RWPE1 (cell line): ENCODE results near the gene KRT80.

ENCODE experiments used
- CTCF ChIA-PET: fragments of 350-600 bp; sonication (Branson Sonifier 250); formaldehyde crosslinking; extraction: SDS; loops from one replicate; lab custom pipeline; 2021; lab: Yijun Ruan, JAX
- POLR2A ChIA-PET: fragments of 400-600 bp; formaldehyde crosslinking; extraction: SDS; loops from one replicate; lab custom pipeline; 2020; ENCODE audit warnings: antibody characterized with exemption; ENCODE audit not compliant: low non-redundant PET; lab: Yijun Ruan, JAX
- DNase-seq: peaks from one replicate; pipeline ENCODE4 v3.0.0; 2012; ENCODE audit warnings: low spot score
- H3K27ac ChIP-seq: fragments of 450-650 bp; 2 replicates; pipeline ENCODE4 v1.5.1; 2017
- TF ChIP-seq, protein P1 (sequence below): fragments of 450-650 bp; conservative IDR thresholded peaks from 2 replicates; pipeline ENCODE4 v1.5.1; 2017; ENCODE audit warnings: low read depth, mild to moderate bottlenecking

KRT80 gene

DNA sequence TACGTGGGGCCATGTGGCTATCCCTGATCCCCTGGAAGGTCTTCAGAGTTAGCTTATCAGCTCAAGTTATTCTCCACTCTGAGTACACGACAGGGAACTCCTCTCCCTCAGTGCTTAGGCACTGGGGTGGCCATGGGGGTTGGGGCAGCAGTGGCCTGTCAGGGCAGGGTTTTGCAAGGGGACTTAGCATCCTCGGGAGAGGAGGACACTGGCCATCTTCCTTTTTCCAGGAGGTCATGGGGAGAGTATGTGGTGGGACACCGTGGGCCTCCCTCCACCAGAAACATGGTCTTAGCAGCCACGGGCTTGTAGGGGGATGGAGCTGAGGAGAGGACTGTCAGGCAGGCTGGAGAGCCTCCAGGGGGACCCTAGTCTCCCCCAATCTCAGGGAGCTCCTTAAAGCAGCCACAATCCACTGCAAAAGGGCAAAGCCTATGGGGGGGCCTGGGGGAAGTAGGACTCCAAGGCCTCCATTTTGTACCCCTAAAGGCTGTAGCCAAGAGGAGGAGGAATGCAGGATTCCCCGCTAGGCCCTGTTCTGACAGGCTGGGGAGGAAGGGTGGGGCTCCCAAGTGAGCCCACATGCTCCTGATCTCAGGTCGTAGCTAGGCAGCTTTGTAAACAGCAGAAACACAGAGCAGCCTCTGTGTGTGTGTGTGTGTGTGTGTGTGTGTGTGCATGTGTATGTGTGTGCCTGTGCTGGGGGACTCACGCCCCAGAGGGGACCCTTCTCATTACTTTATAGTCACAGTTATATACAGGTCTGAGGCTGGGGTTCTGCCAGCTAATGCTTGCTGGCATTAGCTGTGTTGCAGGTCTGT is 36.6 kb downstream of the KRT80 start:
- peak overlapping the region; percentile 100 for H3K27ac ChIP-seq
- TF ChIP-seq, protein P1, sequence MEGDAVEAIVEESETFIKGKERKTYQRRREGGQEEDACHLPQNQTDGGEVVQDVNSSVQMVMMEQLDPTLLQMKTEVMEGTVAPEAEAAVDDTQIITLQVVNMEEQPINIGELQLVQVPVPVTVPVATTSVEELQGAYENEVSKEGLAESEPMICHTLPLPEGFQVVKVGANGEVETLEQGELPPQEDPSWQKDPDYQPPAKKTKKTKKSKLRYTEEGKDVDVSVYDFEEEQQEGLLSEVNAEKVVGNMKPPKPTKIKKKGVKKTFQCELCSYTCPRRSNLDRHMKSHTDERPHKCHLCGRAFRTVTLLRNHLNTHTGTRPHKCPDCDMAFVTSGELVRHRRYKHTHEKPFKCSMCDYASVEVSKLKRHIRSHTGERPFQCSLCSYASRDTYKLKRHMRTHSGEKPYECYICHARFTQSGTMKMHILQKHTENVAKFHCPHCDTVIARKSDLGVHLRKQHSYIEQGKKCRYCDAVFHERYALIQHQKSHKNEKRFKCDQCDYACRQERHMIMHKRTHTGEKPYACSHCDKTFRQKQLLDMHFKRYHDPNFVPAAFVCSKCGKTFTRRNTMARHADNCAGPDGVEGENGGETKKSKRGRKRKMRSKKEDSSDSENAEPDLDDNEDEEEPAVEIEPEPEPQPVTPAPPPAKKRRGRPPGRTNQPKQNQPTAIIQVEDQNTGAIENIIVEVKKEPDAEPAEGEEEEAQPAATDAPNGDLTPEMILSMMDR: no peak
- DNase-seq: peak; percentile 84
- ChIA-PET POLR2A (interaction anchor here (0.5 to 0.7 kb wide), 3 partner anchors 83 to 725 kb away, joined by 3 to 4 read pairs (median 3); no protein-coding TSS in a partner anchor), CTCF (interaction anchor here (0.6 to 2.3 kb wide), 6 partner anchors 58 to 816 kb away, joined by 3 to 9 read pairs (median 3); no protein-coding TSS in a partner anchor)

DNA sequence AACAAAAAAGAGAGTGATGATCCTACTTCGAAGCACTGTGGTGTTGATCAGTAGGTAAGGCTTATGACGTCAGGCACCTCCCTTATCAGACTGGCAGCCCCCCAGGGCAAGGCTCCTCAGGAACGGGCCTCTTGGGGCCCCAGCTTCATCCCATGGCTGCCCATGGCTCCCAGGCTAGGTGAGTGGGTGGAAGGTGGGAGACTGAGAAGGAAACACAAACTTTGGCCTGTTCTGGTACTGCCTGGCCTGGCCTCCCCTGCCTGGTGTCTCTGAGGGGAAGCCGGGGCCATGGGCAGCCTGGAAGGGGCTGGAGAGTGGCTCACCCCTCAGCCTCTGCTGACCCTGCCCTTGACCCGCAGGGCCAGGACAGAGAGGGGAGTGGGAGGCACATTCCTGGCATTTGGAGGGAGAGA is 38.9 kb downstream of the KRT80 start:
- DNase-seq: no peak
- CTCF ChIA-PET: interaction anchor here (0.5 to 0.9 kb wide), 5 partner anchors 30 to 758 kb away, joined by 3 read pairs; no protein-coding TSS in a partner anchor
- peak overlapping the region; percentile 100 for H3K27ac ChIP-seq
- TF ChIP-seq, protein P1: no peak
- POLR2A ChIA-PET: interaction anchor here (0.6 kb wide), 1 partner anchor 721 kb away, joined by 3 read pairs; no protein-coding TSS in a partner anchor

DNA sequence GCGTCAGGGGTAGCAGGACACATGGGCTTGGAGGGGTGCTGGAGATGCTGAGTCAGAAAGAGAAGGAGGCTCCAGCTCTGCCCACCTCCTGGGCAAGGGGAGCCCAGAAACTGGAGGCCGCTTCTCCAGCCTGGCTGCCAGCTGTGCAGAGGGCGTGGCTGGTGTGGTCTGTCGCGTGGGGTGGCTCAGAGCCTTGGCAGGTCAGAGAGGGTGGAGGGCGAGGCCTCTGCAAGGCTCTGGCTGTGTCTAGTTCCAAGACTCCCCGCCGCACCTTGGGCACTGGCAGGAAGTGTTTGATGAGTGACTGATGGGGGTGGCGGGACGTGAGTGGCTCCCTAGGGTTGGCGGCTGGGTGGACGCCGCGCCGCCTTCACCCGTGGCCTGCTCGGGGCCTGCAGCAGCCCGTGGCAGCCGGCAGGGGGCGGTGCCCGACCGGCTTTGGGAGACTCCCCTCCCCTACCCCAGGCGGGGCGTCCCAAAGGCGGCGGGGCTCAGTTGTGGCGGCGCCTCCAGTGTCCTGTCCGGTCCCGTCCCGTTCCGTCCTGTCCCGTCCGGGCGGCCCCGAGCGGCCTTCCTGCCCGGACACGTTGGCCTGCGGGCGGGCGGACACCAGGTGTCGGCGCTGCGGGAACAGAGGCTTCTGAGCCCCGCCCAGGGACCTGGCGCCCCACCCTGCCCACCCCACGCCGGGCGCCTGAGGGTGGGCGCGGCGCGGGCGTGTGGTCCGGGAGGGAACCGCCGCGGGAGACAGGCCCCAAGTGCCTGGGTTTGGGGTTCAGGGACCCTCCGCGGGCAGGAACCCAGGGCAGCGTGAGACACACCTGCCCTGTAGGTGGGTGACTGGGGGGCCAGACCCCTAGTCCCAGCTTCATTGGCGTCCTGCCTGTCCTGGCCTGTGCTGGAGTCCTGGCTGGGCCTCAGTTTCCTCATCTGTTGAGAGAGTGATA is 39.7 kb downstream of the KRT80 start:
- peak overlapping the region; percentile 100 for H3K27ac ChIP-seq
- CTCF ChIA-PET: interaction anchor here (0.5 to 0.9 kb wide), 4 partner anchors 31 to 721 kb away, joined by 3 read pairs; no protein-coding TSS in a partner anchor
- POLR2A ChIA-PET: interaction anchor here (0.6 kb wide), 2 partner anchors 368 to 722 kb away, joined by 3 to 4 read pairs; partner anchors contain the start of gene KRT5
- TF ChIP-seq, protein P1: peak; percentile 86
- DNase-seq: peak; percentile 75

DNA sequence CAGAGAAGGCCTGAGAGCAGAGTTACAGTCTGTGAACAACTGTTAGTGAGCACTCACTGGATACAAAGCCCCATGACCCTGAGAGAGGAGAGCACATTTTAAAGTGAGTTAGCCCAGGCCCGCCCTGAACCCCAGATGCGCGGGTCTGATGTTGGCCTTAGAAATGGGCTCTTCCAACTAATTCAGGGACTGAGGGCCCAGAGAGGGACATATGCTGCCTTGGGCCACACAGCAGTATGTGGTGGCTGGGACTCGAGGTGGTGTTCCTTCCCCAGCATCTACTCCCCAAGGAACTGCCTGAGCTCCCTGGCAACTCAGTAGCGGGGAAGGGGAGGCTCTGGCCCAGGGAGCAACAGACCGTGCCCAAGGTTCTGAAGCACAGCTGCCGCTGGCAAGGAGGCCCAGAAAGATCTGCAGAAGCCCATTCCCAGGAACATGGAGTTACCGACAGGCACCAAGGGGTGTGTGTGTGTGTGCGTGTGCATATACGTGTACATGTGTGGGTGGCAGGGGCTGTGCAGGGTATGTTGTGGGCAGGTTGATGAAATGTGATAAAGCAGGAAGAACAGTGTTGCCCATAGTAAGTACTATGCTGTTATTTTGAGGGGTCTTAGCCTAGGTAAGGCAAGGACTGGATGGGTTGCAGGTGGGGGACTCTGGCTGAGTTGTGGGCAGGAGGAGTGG is 40.5 kb downstream of the KRT80 start:
- CTCF ChIA-PET: interaction anchor here (0.7 kb wide), 1 partner anchor 412 kb away, joined by 3 read pairs; no protein-coding TSS in a partner anchor
- TF ChIP-seq, protein P1: no peak
- POLR2A ChIA-PET: interaction anchor here (0.6 kb wide), 1 partner anchor 369 kb away, joined by 4 read pairs; the partner anchor contains the start of gene KRT5
- H3K27ac ChIP-seq: peak overlapping the region; percentile 100
- no peak for DNase-seq

DNA sequence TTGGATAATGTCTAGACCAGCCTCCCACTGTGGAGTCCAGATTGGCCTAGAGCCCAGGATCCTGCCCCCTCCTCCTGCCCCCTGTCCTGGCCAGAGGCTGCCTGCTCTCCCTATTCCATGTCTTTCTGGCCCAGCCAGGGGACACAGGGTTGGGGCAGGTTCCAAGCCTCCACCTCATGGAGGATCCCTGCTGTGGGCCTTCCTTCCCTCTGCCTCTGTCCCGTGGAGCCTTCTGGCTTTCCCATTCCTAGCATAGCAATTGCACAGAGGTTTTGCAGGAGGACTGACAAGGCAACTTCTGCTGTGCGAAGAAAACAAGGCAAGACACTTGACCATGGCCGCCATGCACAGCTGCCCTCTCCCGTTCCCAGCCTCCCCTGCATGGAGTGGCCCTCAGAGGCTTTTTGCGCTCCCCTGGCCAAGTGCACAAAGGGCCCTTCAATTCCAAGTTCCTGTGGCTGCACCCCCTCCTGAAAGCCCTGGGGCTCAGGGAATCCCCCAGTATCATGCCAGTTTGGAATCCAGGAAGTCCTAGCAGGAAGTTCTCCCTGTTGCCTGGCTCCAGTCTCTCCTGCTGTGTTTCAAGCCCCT is 42.1 kb downstream of the KRT80 start:
- no peak for DNase-seq
- TF ChIP-seq, protein P1: no peak
- CTCF ChIA-PET: interaction anchor here (1.1 kb wide), 1 partner anchor 716 kb away, joined by 4 read pairs; no protein-coding TSS in a partner anchor
- POLR2A ChIA-PET: no interaction called here
- H3K27ac ChIP-seq: peak overlapping the region; percentile 100
